NCI-H2081 (cell line): ENCODE data around the gene MMP13.
"Not testable (repeated sequence)": the region's sequence is repeated elsewhere in the genome, so short reads cannot be mapped to it uniquely, and the experiment has no call there.

Source experiments
- DNase-seq, 2 experiments: peaks; one replicate each; lab custom pipeline; 2025; lab: John Stamatoyannopoulos, UW

MMP13 gene

GRCh38 chr11:102955624-102956023 is at the start of gene MMP13:
MMP13 (minus strand) TSS chr11:102955732; CDS start chr11:102955705, 27 bp downstream.
- DNase-seq: no peak

DNA sequence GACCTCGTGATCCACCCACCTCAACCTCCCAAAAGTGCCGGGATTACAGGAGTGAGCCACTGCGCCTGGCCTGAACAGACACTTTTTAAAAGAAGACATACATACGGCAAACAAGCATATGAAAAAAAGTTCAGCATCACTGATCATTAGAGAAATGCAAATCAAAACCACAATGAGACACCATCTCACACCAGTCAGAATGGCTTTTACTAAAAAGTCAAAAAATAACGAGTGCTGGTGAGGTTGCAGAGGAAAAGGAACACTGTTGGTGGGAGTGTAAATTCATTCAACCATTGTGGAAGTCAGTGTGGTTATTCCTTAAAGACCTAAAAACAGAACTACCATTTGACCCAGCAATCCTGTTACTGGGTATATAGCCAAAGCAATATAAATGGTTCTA is 48.7 kb upstream of the MMP13 start:
- DNase-seq: not testable (repeated sequence)

GRCh38 chr11:102994105-102994504 is 38.6 kb upstream of the MMP13 start:
- no peak for DNase-seq

GRCh38 chr11:102991776-102992175 is 36.2 kb upstream of the MMP13 start:
- DNase-seq: no peak

DNA sequence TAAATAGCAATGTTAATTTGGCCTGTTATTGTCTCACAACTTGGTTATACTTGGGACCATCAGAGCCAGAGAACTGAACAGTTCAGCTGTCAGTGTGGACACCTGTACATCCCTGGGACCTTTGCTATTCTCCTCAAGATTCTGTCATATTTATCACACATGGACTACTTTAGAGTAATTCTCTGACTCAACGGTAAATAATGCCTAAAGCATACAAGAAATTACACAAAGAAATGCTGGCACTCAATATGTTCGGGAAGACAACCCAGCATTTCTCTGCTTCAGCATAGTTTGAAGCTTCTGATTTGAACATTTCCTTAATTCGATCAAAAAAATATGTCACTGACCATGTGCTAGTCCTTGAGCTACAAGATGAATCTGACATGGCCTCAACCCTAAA is 34.6 kb upstream of the MMP13 start:
- no peak for DNase-seq

GRCh38 chr11:102989379-102990047 is 34.0 kb upstream of the MMP13 start:
- DNase-seq: no peak

- DNase-seq: no peak
Measured at GRCh38 chr11:102986815-102987214, 31.3 kb upstream of the MMP13 start.

DNA sequence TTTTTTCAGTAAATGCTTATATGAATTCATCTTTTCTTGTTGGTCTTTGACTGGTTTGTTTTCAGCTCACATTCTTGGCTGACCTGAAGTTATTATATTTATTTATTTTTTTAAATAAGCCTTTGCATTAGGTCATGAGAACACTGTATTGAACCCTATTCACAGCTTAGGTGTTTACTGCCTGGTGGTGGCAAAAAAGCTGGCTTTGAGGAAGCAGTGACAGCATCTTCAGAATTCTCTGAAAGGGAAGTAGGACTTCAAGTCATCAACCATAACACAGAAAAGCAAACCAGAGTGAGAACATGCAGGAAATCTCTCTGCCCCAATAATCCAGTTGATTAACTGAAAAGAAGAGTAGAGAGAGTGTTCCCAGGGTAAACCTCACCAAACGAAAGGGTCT is 30.3 kb upstream of the MMP13 start:
- DNase-seq: no peak

GRCh38 chr11:102983486-102983885 is 28.0 kb upstream of the MMP13 start:
- DNase-seq: no peak

- DNase-seq: no peak
Measured at GRCh38 chr11:102981324-102981910, 25.9 kb upstream of the MMP13 start.

DNA sequence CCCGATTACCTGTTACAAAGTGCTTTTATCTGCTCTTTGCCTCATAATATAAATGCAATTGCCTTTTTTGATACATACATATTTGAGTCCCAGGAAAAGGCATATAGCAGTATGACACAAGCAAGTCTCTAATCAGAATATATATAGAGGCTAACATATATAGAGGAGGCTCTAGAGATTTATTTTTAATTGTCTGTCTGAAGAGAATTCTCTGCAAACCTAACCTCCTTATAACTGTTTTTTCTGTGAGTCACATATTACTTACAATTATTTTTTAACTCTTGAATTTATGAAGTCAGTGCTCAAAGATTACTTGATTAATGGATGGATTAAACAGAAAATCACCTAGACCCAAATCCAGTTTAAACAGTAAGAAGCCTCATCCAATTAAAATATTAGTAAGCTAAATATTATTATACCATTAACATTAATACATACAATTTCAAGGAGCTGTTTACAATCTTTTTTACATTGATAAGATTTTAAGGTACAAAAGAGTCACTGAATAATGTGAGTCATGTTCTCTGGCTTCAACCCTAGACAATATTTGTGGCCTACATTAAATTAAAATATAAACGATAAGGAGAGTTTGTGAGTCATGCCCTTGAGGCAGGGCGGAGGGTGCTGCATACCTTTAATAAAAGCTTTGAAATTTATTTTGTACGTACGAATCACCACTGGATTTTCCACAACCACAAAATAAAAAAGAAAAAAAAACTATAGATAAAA is 19.2 kb upstream of the MMP13 start:
- DNase-seq: no peak

DNA sequence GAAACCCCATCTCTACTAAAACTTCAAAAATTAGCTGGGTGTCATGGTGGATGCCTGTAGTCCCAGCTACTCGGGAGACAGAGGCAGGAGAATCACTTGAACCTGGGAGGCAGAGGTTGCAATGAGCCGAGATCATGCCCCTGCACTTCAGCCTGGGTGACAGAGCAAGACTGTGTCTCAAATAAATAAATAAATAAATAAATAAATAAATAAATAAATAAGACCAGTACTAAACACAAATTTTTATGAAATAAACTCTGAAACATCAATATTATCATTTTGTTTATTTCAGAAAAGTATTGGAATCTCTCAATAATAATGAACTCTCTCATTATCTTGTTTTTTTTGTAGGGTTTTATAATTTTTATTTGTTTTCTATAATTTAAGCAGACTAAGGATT is 18.2 kb upstream of the MMP13 start:
- DNase-seq: not testable (repeated sequence)

- DNase-seq: no peak
Measured at GRCh38 chr11:102972853-102973252, 17.3 kb upstream of the MMP13 start.

GRCh38 chr11:102971766-102972165 is 16.2 kb upstream of the MMP13 start:
- no peak for DNase-seq

DNA sequence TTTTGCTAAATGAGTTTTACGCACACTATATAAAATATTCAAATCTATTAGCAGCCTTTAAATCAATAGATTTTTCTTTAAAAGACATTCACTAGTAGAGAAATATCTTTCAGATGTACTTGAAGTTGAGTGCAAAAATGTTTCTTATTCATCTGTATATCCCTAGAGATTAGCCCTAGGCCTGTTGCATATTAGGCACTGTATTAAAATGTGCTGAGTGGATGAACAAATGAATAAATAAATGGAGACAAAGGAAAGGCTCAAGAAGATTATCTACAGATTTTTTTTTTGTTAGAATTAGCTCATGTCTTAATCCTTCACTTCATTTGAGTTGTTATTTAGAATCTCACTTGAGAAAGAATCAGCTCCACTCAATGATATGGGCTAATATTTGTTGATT is 12.0 kb upstream of the MMP13 start:
- DNase-seq: no peak

DNA sequence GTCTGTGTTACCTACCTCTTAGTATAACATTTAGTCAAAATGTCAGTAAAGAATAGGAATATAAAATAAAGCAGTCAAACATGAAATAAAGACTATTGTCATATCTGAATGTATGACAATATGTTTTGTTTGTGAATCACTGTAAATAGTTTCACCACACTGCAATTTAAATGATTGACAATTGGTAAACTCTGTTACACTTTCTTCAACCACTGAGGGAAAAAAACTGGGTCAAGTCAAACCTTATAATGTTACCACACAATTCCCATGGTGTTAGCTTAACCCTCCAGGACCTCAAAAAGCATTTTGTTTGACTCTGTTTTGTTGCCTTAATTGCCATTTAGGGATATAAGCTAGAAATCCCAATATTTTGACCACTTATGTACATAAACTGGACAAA is 10.5 kb upstream of the MMP13 start:
- DNase-seq: no peak

- DNase-seq: no peak
Measured at GRCh38 chr11:102964867-102965266, 9.3 kb upstream of the MMP13 start.

DNA sequence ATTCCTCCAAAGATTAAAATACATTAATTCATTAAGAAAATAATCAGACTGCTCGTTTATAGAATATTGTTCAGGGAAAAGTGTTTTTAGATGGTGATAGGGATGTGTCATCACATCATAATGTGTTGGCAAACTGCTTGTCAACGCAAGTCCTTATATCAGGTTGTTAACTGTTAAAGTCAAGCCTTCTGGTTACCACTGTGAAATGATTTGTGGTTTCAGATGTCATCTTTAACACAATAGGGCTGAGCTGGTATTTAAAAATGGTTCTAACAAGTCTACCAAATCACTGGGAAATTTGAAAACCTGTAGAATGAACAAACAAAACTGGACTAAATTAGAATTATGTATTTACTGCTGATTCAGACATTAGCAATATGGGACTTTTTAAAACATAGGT is 2.4 kb upstream of the MMP13 start:
- no peak for DNase-seq

GRCh38 chr11:102950622-102951081 is 4.9 kb downstream of the MMP13 start:
- DNase-seq: no peak

GRCh38 chr11:102946237-102946636 is 9.3 kb downstream of the MMP13 start:
- DNase-seq: no peak

GRCh38 chr11:102940714-102941588 is 14.6 kb downstream of the MMP13 start:
- peak; percentile 72 to 84 for DNase-seq

GRCh38 chr11:102936864-102937509 is 18.5 kb downstream of the MMP13 start:
- no peak for DNase-seq
